Stimulated activated CD8-positive, alpha-beta memory T cell treated with anti-CD3 and anti-CD28 coated beads, Interleukin-12 subunit alpha, Interleukin-12 subunit beta, amount 100 ng/mL, for 1 hour (primary cell): ENCODE data around the gene BSN.
"Not testable (repeated sequence)": the region's sequence is repeated elsewhere in the genome, so short reads cannot be mapped to it uniquely, and the experiment has no call there.

Experiments used
- DNase-seq: peaks from one replicate; pipeline ENCODE4 v3.0.0-alpha.2; 2020; ENCODE audit warnings: low read depth

The BSN gene

GRCh38 chr3:49695350-49696015 lies 141.2 kb downstream of the BSN start:
- DNase-seq: not testable (repeated sequence)

- DNase-seq: no peak
Observed at GRCh38 chr3:49699281-49699979, 145.2 kb downstream of the BSN start.

GRCh38 chr3:49700014-49700413 lies 145.7 kb downstream of the BSN start:
- no peak for DNase-seq

- DNase-seq: no peak
Observed at GRCh38 chr3:49700453-49701128, 146.3 kb downstream of the BSN start.

GRCh38 chr3:49701388-49702077 lies 147.3 kb downstream of the BSN start:
- DNase-seq: no peak

GRCh38 chr3:49702672-49703071 lies 148.4 kb downstream of the BSN start:
- DNase-seq: no peak

GRCh38 chr3:49703443-49703927 lies 149.2 kb downstream of the BSN start:
- peak; percentile 47 for DNase-seq

GRCh38 chr3:49703956-49704355 lies 149.7 kb downstream of the BSN start:
- DNase-seq: no peak

- DNase-seq: no peak
Observed at GRCh38 chr3:49704629-49705028, 150.4 kb downstream of the BSN start.

GRCh38 chr3:49705390-49705960 lies 151.2 kb downstream of the BSN start:
- no peak for DNase-seq

GRCh38 chr3:49706456-49707112 lies 152.3 kb downstream of the BSN start:
- DNase-seq: no peak

GRCh38 chr3:49707113-49707480 lies 152.8 kb downstream of the BSN start:
- no peak for DNase-seq

- DNase-seq: no peak
Observed at GRCh38 chr3:49709852-49710251, 155.6 kb downstream of the BSN start.

GRCh38 chr3:49711489-49711888 lies 157.2 kb downstream of the BSN start:
- DNase-seq: no peak

- no peak for DNase-seq
Observed at GRCh38 chr3:49712166-49712565, 157.9 kb downstream of the BSN start.

- no peak for DNase-seq
Observed at GRCh38 chr3:49712631-49713317, 158.5 kb downstream of the BSN start.

- no peak for DNase-seq
Observed at GRCh38 chr3:49713336-49714105, 159.2 kb downstream of the BSN start.

- DNase-seq: no peak
Observed at GRCh38 chr3:49714728-49715550, 160.7 kb downstream of the BSN start.

- DNase-seq: no peak
Observed at GRCh38 chr3:49715611-49716121, 161.4 kb downstream of the BSN start.
